ENCODE results near the gene ACAP3.

Gene ACAP3

DNA sequence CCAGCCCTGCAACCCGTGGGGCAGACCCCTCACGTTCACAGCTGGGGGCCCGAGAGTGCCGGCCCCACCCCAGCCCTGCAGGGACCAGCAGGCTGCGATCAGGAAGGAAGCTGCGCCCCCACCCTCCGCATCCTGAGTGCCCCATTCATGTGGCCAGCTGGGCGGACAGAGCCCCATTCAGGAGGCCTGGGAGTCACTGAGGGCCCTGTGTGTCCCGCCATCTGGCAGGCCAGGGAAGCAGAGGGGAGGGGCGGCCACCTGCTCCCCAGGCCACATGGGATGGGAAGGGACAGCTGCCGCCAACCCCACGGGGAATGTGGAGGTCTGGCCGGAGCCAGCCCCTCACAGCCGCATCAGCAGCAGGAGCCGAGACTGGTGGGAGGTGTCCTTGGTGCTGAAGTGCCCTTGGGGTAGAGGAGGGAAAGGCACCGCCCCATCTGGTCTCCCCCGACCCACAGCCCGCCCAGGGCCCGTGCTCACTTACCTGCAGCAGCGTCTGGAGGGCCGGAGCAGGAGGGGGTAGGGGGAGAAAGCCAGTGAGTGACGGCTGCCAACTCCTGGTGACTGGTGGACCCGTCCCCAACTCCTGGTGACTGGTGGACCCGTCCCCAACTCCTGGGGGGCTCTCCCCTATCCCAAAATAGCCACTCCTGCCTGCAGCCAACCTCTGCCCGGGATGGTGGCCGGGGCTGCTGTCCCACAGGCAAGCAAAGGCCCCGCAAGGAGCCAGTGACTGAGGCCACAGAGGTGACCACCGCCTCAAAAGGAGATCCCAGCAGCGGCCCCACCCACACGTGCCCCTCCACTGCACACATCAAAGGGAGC lies 8.7 kb downstream of the ACAP3 start:
- peak; percentile 83 for DNase-seq

- no peak for DNase-seq
Observed at GRCh38 chr1:1297802-1298424, 9.8 kb downstream of the ACAP3 start.

- no peak for DNase-seq
Observed at GRCh38 chr1:1296070-1297061, 11.4 kb downstream of the ACAP3 start.

GRCh38 chr1:1295154-1295923 lies 12.4 kb downstream of the ACAP3 start:
- no peak for DNase-seq

- DNase-seq: no peak
Observed at GRCh38 chr1:1294250-1294890, 13.4 kb downstream of the ACAP3 start.

- DNase-seq: no peak
Observed at GRCh38 chr1:1293263-1294249, 14.2 kb downstream of the ACAP3 start.

- DNase-seq: no peak
Observed at GRCh38 chr1:1292851-1293250, 14.9 kb downstream of the ACAP3 start.

GRCh38 chr1:1292442-1292779 lies 15.3 kb downstream of the ACAP3 start:
- no peak for DNase-seq

GRCh38 chr1:1291548-1292441 lies 15.9 kb downstream of the ACAP3 start:
- DNase-seq: peak; percentile 70

GRCh38 chr1:1291023-1291528 lies 16.7 kb downstream of the ACAP3 start:
- DNase-seq: no peak

DNA sequence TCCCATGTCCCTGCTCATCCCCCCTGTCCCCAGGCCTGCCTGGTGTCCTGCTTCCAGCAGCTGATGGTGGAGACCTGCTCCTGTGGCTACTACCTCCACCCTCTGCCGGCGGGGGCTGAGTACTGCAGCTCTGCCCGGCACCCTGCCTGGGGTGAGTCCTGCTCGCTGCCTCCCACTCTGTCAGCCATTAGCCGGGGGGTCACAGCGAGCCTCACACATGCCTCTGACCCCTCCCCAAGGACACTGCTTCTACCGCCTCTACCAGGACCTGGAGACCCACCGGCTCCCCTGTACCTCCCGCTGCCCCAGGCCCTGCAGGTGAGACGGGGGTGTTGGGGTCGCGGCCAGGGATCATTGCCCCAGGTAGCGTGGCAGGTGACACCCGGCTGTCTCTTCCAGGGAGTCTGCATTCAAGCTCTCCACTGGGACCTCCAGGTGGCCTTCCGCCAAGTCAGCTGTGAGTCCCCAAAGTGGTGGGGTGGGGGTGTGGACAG lies 17.4 kb downstream of the ACAP3 start:
- no peak for DNase-seq

GRCh38 chr1:1287288-1288110 lies 20.2 kb downstream of the ACAP3 start:
- DNase-seq: peak; percentile 18

GRCh38 chr1:1286313-1287261 lies 21.1 kb downstream of the ACAP3 start:
- DNase-seq: peak; percentile 24

- DNase-seq: peak; percentile 24
Observed at GRCh38 chr1:1285611-1286311, 22.0 kb downstream of the ACAP3 start.

GRCh38 chr1:1285102-1285571 lies 22.6 kb downstream of the ACAP3 start:
- peak; percentile 23 for DNase-seq

Data from right hindlimb (tissue), 1 donor.